Omental fat pad (tissue), 4 donors: ENCODE measurements around the gene FAM229B. TPM values are rescaled to one million over a fixed set of nuclear protein-coding genes. Genes with fewer than 3 reads are reported as not detected.

Experiments
- ATAC-seq: fragments of 150-250 bp; one replicate; pipeline ENCODE4 v1.9.1; 2016; ENCODE audit warnings: mild to moderate bottlenecking, moderate library complexity; ENCODE audit not compliant: low FRiP score
- DNase-seq: peaks from one replicate; pipeline ENCODE4 v3.0.0-alpha.2; 2019; ENCODE audit warnings: low spot score
- total RNA-seq, 4 donors: library from RNA; depleted of rRNA; stranded (reverse); fragments of >200 nt; gene quantifications; one replicate each; pipeline ENCODE4 v1.1.0, GENCODE V29; 2016
- TF ChIP-seq, protein P1 (sequence below), 3 donors: fragments of 450-650 bp; IDR thresholded peaks; one replicate each; pipeline ENCODE4 v1.5.1; 2016 to 2017; ENCODE audit warnings: antibody characterized with exemption in 3 of 3, mild to moderate bottlenecking in 3 of 3, moderate library complexity in 2 of 3

The FAM229B gene
- total RNA-seq, 4 donors from 2014 or later: 4.9 to 17.2 (median 12.4) TPM

DNA sequence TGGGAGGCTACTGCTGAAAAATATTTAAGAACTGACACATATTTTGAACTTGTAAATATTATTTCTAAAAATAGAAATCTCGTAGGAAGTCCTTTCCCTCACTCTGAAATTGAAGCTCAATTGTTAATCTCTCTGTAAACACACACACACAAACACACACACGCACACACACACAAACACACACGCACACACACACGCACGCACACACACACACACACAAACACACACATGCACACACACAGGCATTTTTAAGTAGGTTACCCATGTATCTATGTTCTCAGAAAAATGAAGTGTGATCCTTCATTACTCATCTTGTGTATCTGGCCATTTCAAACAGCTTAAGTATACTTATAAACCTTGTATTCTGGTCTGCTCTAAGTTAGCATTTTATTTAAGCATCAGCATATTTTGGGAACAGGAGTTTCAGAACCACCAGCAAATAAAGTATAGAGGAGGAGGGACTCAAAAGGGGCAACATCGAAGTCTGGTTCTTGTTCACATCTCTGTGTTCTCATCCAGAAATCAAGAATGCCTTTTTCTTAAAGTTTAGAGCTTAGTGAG is 21.9 kb upstream of the FAM229B start:
- DNase-seq: no peak
- no peak for ATAC-seq
- TF ChIP-seq, protein P1, sequence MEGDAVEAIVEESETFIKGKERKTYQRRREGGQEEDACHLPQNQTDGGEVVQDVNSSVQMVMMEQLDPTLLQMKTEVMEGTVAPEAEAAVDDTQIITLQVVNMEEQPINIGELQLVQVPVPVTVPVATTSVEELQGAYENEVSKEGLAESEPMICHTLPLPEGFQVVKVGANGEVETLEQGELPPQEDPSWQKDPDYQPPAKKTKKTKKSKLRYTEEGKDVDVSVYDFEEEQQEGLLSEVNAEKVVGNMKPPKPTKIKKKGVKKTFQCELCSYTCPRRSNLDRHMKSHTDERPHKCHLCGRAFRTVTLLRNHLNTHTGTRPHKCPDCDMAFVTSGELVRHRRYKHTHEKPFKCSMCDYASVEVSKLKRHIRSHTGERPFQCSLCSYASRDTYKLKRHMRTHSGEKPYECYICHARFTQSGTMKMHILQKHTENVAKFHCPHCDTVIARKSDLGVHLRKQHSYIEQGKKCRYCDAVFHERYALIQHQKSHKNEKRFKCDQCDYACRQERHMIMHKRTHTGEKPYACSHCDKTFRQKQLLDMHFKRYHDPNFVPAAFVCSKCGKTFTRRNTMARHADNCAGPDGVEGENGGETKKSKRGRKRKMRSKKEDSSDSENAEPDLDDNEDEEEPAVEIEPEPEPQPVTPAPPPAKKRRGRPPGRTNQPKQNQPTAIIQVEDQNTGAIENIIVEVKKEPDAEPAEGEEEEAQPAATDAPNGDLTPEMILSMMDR (IDR thresholded peaks at IDR 0.05): no peak

DNA sequence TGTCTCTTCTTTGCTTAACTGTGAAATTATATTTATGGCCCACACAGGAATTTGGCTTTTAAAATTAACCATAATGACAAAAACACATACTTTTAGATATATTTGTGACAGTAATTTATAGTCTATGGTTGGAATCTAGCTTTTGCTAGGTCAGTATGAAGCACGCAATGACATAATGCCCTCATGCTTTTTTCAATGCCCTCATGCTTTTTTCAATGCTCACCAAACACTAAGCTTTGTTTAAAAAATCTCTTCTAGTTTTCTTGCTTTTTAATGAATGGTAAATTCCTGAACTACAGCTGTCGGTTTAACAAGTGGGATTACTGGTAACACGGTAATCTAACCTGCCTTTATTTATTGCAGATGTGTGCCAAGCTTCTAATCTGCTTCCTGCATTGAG is 20.8 kb upstream of the FAM229B start:
- DNase-seq: no peak
- TF ChIP-seq, protein P1 (IDR thresholded peaks at IDR 0.05): no peak
- ATAC-seq: no peak

DNA sequence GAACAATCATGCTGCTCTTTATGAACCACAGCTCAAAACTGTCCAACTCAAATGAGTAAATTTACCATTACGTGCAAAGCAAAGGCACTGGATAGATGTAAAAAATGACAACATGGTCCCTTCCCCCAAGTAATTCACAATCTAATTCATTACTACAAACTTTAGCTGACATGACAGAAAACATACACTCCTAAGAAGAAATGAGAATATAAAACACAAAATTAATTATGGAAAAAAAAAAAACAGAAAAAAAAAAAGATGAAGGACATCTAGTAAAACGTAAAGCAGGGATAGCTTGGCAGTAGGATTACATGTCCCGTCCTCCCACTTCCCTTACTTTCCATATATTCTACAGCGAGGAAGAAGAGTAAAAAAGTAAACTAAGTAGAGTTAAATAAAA is 5.8 kb upstream of the FAM229B start:
- TF ChIP-seq, protein P1 (IDR thresholded peaks at IDR 0.05): no peak
- DNase-seq: no peak
- ATAC-seq: no peak

DNA sequence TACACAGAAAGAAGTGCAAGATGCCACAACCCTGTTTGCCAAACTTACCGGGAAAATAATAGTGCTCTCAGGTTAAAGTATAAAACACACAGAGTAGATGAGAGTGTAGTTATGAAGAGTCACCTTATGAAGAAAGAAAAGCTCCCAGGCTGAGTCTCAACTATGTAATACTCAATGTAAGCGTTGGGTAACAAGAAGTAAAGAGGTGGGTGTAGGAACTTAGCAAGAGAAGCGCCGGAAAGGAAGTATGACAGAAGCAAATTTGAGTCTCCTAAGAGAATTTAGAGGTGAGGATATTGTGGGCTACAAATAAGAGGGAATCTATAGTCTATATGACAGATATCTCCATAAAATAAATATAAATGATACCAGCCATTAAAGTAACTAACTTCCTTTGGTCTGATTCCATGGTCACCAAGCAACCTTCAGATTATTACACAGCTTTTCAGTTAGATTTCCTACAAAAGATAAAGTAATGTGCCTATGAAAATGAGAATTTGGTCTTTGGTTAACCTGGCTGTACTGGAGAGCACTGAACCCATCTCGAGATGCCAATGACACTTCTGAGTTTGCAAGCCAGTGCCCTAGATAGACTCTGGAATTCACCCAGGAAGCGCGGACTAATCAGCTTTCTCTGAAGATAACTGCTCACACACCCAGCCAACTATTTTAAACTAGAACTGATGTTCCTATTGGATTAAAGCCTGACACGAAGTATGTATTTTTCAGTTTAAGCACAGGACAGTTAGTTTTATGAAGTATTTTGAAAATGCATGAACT is 1.9 kb upstream of the FAM229B start:
- ATAC-seq (no peak), DNase-seq (no peak)
- TF ChIP-seq, protein P1 (IDR thresholded peaks at IDR 0.05): no peak

DNA sequence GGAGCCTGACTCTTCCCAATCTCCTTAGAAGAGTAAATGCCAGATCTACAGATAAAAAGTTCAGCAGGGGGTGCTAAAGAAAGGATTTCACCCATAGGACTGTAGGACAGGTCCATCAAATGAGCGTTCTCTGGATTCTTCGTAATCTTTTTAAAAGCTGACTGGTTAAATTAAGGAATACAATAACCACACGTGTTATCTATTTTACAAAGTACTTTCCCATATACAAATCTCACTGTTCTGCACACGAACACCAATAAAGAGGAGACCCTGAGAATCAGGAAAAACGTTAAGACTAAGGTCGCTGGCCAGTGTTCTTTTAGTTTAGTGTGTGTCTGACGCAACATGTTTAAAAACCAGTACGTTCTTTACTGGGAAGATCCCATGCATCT is 651 bp upstream of the FAM229B start:
- ATAC-seq (peak; percentile 38), DNase-seq (no peak)
- TF ChIP-seq, protein P1 (IDR thresholded peaks at IDR 0.05): no peak

DNA sequence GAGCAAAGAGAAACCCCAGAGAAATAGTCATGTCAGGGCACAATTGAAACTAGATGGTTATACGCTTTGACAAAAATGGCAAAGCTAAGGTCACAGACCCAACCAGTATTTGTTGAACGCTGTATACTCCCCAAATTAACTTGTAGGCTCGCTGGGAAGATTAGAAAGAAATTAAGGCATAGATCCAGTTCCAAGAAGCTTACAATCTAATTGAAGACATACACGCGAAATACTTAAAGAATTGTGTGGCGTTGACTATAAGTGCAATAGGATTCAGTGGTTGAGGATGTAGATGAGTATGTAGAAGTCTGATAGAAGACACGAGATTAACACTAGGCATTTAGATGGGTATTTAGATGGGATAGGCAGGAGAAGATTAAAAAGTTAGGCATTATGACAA is 525 bp downstream of the FAM229B start:
- TF ChIP-seq, protein P1 (IDR thresholded peaks at IDR 0.05): no peak
- DNase-seq (no peak), ATAC-seq (no peak)

DNA sequence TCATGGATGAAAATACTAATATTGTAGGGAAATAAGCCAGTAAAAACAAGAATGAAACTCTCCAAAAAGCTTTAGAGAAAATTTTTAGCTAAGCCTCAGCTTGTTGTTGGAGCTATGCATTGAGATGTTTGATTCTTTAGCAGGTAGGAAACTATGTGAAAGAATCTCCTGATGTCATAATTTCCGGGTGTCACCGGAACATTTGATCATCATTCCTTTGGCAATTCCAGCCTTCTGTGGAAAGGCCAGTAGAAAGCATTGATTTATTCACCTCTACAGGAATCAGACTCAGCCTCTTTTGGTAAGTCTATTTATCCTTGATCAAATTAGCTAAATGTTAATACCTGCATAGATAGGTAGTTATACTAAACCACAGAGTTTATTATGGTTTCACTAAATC is 9.5 kb downstream of the FAM229B start:
- TF ChIP-seq, protein P1 (IDR thresholded peaks at IDR 0.05): no peak
- DNase-seq (no peak), ATAC-seq (no peak)
